HG03039 (cell line): ENCODE measurements around the gene IGSF23.
"Not testable (repeated sequence)": the region's sequence is repeated elsewhere in the genome, so short reads cannot be mapped to it uniquely, and the experiment has no call there.

ENCODE experiments used
- ATAC-seq: cut with Tn5 transposase; IDR thresholded peaks from one replicate; pipeline ENCODE4 v1.9.1; 2021; ENCODE audit warnings: mild to moderate bottlenecking, moderate library complexity; ENCODE audit not compliant: unreplicated experiment

The IGSF23 gene

DNA sequence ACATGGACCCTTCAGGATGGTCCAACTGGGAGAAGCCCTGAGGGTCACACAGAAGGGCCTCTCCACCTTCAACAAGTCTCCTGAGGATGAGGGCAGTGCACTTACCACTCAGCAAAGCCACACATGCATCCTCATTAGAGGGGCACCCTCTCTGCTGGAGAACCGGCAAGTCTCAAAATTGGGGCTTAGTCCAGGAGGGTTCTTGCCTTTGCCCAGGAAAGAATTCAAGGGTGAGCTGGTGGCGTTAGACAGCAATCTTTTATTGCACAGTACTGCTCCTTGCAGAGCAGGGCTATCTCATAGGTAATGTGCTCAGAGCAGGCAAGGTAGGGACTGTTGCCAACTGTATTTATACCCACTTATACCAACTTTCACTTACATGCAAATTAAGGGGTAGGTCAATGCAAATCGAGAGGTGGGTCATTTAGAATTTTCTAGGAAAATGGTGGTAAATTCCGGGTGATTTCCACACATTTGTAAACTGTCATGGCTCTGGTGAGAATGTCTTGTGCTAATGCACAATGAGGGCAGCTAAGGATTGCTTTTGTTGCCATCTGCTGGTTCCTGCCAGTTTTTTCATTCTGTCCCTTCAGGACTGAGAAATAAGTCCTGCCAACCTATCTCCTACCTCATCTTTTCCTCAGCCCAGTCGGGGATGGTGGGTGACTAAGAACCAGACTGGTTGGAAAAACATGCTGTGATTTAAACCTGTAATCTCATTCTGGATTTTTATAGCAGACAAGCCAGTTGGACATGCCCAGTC, 27.8 kb upstream of the IGSF23 start:
- no peak for ATAC-seq

DNA sequence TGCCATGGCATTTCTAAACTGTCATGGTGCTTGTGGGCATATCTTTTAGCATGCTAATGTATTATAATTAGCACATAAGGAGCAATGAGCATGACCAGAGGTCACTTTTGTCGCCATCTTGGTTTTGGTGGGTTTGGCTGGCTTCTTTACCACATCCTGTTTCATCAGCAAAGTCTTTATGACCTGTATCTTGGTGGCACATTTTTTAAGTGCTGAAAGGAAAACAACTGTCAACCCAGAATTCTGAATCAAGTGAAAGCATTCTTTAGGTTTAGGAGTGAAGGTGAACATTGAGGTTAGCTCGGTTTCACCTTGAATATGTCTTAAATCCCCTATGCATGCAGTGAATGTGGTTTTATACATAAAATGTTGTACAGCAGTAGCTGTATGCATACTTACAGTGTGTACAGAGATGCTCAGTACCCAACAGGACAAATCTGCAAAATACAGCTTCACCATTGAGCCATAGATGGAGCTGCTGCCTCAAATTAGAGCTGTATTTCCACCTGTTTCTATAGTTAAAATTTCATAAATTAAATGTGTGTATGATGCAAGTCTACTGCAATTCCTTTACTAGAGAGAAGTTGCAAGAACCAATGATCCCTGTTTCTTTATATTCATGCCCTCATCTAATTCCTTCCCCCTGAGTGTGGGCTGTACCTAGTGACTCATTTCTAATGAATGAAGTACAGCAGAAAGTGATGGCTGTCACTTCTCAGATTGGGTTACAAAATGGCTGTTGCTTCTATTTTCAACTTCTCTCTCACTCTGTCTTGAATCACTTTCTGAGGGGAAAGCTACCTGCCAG, 25.2 kb upstream of the IGSF23 start:
- ATAC-seq = no peak

DNA sequence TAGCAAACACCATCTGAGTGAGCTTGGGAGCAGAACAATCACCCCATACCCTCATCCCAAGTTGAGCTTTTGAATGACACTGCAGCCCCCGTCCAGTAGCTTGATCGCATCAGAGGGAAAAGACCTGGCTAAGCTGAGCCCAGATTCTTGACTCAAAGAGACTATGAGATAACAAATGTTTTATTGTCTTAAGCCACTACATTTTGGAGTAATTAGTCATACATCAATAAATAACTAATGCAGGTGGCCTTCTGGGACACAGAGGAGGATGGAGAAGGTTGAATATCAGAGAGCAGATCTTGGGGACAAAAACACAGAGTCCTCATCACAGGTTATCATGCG, 24.6 kb upstream of the IGSF23 start:
- ATAC-seq = no peak

DNA sequence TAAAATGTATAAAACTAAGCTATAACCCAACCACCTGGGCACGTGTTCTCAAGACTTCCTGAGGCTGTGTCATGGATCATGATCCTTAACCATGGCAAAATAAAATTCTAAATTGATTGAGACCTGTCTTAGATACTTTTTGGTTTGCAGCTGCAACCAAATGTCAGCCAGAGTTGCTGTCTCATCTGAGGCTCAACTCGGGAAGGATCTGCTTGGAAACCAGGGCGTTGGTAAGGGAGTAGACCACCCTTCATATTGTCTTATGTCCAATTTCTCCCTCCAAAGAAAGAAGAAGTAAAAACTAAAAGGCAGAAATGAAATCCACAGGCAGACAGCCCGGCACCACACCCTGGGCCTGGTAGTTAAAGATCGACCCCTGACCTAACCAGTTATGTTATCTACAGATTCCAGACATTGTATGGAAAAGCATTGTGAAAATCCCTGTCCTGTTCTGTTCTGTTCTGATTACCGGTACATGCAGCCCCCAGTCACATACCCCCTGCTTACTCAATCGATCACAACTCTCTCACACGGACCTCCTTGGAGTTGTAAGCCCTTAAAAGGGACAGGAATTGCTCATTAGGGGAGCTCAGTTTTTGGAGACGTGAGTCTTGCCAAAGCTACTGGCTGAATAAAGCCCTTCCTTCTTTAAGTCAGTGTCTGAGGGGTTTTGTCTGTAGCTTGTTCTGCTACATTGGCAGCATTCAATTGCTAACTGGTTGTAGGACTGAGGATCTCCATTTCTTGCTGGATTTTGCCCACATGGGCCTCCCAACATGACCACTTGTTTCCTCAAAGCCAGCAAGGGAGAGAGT, 22.9 kb upstream of the IGSF23 start:
- ATAC-seq = no peak

DNA sequence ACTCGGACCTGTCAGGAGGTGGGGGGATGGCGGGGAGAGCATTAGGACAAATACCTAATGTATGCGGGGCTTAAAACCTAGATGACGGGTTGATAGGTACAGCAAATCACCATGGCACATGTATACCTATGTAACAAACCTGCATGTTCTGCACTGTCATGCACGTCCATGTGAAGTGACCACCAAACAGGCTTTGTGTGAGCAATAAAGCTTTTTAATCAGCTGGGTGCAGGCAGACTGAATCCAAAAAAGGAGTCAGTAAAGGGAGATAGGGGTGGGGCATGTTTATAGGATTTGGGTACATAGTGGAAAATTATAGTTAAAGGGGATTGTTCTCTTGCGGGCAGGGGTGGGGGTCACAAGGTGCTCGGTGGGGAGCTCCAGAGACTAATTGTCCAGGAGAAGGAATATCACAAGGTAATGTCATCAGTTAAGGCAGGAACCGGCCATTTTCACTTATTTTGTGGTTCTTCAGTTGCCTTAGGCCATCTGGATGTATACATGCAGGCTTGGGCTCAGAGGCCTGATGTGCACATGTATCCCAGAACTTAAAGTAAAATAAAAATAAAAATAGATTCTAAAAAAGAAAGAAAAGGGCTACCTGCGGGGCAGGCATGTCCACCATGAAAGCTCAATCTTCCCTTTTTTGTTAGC, 21.9 kb upstream of the IGSF23 start:
- not testable (repeated sequence) for ATAC-seq

DNA sequence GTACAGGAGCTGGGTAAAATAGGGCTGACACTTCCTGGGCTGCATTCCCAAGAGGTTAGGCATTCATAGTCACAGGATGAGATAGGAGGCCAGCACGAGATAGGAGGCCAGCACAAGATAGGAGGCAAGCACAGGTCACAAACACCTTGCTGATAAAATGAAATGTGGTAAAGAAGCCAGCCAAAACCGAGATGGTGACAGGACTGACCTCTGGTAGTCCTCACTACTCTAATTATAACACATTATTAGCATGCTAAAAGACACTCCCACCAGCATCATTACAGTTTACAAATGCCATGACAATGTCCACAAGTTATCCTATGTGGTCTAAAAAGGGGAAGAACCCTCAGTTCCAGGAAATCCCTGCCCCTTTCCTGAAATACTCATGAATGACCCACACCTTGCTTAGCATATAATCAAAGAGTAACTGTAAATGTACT, 20.9 kb upstream of the IGSF23 start:
- ATAC-seq = no peak

DNA sequence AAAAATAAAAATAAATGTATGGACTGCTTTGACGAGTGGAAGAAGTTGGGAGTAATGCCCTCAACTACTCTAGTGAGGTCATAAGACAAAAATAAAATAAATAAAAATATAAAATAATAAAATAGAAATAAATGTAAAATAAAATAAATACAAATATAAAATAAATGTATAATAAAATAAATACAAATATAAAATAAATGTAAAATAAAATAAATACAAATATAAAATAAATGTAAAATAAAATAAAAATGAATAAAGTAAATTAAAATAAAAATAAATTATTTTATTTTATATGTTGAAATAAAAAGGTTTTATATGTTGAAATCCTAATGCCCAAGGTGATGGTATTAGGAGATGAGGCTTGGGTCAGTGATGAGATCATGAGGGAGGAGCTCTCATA, 20.1 kb upstream of the IGSF23 start:
- no peak for ATAC-seq

DNA sequence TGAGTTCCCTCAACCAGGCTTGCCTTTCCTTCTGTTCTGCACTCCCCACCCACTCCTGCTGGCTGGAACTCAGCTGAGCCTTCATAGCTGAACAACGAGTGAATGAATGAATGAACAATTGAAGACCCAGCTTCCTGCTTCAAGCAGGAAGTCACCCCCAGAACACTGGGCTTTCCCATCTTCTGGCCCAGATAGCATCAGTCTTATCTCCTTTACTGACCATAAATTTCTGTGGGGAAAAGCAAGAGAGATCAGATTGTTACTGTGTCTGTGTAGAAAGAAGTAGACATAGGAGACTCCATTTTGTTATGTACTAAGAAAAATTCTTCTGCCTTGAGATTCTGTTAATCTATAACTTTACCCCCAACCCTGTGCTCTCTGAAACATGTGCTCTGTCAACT, 19.5 kb upstream of the IGSF23 start:
- not testable (repeated sequence) for ATAC-seq

DNA sequence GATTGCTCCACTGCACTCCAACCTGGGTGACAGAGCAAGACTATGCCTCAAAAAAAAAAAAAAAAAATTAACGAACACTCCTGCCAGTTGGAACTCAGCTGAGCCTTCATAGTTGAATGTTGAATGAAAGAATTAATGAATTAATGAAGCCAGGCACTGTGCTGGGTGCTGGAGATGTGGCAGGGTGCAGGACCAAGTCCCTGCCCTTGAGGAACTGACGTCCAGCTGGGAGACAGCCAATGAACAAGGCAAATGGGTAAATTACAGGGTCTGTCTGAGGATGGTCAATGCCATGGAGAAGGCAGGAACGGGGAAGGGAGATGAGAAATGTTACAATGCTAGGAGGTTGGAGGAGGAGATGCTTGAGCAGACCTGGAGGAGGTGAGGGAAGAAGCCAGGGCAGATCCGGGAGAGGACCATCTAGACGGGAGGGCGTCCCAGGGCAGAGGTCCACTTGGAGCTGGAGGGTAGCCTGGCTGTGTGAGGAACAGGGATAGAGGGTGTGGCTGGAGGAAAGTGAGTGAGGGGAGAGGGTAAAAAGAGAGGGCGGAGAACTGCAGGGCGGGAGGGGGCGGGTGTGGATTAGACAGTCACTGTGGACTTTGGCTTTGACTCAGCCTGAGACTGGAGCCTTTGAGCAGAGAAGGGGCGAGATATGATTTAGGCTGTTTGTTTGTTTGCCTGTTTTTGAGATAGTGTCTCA, 16.8 kb upstream of the IGSF23 start:
- no peak for ATAC-seq

DNA sequence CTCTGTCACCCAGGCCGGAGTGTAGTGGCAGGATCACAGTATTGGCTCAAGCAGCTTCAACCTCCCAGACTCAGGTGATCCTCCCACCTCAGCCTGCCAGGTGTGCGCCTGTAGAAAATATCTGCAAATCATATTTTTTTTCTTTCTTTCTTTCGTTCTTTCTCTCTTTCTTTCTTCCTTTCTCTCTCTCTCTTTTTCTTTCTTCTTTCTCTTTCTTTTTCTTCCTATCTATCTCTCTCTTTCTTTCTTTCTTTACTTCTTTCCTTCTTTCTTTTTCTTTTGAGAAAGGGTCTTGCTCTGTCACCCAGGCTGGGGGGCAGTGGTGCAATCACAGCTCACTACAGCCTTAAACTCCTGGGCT, 16.3 kb upstream of the IGSF23 start:
- no peak for ATAC-seq

DNA sequence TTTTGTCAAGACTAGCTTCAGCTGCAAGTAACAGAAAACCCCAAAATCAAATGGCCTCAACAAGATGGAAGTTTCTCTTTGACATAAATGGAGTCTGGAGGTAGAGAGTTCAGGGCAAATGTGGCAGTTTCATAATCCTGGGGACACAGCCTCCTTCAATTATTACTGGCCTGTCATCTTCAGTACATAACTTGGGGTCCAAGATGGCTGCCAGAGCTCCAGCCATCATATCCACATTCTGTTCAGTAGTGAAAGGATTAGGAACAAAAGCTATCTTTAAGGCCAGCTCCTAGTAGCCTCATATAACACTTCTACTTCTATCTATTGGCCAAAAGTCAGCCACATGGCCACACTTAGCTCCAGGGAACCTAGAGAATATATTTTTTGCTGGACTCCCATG, 15.0 kb upstream of the IGSF23 start:
- no peak for ATAC-seq

DNA sequence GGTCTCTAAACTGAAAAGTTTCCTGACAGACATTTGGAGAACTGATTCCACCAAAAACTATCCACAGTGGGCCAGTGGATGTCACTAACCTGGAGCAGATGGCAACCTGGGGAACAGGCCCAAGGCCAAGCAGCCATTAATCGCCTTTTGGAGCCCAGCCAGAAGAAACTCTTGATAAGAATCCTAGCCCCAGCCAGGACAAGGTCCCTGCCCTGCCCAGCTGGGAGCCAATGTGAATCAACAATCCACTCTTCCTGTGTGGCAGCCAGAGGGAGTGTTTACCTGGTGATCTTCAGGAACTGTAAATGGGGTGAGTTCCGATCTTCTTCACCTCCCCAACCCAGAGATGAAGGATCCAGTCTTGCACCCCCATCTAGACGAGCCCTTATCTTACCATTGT, 14.5 kb upstream of the IGSF23 start:
- no peak for ATAC-seq

DNA sequence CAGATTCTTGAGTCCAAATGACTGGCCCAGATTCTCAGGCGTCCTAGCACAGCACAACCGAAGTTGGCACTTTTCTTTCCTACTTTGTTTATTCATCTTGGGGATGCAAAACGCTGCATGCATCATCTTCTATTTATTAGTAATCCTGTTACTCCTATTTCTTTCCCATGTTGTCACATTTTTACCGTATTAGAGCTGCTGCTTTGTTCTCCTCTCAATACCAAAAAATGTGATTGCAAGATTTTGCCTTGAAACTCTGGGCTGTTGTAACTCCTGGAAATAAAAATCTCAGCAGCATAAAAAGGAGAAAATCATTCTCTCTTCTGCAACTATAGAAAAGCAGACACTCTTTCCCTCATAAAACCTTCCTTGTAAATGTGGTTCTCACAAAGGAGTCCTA, 12.9 kb upstream of the IGSF23 start:
- no peak for ATAC-seq

DNA sequence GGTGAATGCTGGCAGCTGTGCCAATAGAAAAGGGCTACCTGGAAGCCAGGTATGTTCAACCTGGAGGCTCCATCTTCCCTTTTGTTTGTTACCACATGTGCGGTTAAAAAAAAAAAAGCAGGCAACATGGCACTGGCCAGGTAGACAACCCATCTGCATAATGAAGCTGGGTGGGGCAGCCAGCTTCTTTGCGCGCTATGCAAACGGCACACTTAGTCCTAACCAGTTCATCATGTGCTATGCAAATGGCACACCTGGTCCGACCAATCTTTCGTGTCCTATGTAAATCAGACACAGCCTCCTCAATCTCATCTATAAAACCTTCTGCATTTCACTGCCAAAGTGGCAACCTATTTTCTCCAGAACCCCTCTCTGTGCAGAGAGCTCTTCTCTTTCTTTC, 11.3 kb upstream of the IGSF23 start:
- no peak for ATAC-seq

DNA sequence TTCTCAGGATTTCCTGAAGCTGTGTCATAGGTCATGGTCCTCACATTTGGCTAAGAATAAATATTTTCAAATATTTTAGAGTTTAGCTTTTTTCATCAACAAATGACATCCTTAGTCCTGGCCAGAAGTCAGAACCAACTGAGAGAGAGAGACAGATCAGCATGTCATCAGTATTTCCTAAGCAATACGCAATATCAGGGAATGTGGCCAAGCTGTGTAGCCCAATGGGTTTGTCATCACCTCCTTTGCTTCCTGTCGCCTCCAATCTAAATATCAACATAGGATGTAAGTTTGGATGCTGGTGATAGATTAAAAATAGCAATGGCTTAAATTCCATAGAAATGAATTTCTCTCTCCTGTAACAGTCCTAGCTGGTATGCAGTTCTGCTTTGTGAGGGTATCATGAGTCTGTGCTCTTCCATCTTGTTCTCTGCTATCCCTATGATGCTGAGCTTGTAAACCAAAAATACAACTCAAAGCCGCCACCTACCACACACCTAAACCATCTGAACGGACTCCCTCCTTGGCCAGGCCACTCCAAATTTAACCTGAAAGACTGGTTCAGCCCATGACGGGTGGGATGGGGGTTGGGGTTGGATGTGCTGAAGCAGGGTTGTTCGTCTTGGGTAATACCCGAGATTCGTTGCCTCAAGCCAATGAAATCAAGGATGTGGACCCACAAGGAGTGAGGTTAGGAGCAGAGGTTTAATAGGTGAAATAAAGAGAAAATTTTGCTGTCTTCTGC, 10.0 kb upstream of the IGSF23 start:
- ATAC-seq = no peak

DNA sequence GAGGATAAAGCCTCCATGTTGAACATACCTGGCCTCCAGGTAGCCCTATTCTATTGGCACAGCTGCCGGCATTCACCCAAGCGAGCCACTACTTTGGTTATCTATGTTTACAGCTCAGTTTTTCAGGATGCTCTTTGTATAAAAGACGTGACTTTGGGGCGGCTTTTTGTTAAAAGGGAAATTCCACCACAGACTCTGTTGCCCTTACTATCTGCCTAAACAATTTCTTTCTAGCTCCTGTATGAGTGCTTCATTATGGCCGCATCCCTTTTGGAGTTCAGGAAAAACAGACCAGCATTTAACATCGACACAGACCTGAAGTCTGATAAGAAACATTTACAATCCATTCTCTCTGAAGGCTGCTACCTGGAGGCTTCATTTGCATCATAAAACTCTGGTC, 9.1 kb upstream of the IGSF23 start:
- no peak for ATAC-seq

DNA sequence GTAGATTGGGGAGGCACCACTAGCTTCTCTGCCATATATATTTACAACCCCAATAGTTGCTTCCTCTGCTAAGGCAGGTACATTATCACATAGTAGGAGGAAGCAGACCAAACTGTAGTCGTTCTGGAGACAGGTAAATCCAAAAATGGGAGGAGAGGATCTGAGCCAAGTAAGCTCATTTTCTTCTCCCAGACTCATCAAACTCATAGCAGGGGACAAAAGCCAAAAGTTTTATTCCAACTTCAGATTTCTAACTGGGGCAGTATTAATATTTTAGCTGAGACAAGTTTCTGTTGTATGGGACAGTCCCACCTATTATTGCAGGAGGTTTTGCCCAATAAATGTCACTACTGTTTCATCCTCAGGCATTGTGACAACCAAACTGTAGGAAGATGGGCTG, 7.8 kb upstream of the IGSF23 start:
- ATAC-seq = no peak

DNA sequence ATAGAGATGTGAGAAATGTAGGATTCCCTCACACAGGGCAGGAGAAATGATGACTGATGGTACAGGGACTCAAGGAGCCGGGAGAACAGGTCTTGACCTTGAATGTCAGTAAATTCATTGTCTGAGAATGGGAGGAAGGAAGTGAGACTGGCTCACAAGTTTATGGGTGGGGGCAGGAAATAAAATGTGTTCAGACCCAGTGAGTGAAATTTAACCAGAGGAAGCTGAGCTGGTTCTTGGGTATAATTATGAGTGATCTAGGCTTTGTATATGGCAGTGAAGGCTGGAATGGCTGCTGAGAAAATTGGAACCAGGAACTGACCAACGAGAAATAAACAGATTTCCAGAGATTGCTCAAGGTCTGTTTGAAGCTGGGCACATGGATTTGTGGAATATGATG, 6.3 kb upstream of the IGSF23 start:
- no peak for ATAC-seq

DNA sequence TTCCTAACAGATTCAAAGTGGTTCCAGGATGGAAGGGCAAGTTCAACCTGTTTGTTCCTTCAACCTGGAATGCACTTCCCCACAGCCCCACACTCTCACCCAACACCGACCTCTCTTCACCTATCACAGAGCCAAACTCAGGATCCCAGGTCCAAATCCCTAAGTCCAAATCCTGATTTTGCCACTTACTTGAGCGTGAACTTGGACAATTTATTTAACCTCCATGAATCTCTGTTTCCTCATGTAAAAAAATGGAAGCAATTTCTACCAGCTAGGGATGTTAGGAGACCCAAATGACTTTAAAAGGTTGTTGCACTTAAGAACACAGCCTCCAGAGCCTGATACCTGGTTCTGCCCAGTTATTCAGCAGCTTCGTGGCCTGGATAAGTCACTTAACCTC, 5.4 kb upstream of the IGSF23 start:
- ATAC-seq = no peak

DNA sequence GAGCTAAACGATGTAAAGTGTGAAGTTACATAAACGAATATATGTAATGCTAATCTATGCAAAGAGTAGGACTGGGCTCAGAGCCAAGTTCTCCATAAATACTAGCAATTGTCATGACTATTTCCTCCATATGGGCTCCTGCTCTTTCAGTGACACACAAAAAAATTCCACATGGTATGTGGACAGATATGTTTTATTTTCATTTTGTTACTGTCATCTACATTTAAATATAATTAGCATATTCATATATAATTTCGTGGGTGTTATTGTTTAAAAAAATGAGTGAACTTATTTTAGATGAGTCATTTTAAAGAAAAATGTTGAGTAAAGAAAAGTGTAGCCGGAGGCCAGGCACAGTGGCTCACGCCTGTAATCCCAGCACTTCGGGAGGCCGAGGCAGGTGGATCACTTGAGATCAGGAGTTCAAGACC, 5.0 kb upstream of the IGSF23 start:
- ATAC-seq = no peak
